Natural killer cell (primary cell): ENCODE results near the gene ARHGEF4. TPM values are rescaled to one million over a fixed set of nuclear protein-coding genes. Genes with fewer than 3 reads are reported as not detected.

Experiments
- ATAC-seq, 3 donors: fragments of 150-1000 bp in 2 of 3; fragments of 200-7000 bp in 1 of 3; cut with Tn5 transposase; 1 replicate in 1 of 3; 2 replicates in 2 of 3; pipeline ENCODE4 v1.10.0; 2021; ENCODE audit warnings: mild to moderate bottlenecking in 2 of 3, moderate library complexity in 2 of 3
- DNase-seq, 2 donors: peaks; one replicate each; pipeline versions ENCODE4 v3.0.0 to v3.0.0-alpha.2; 2013 to 2021; ENCODE audit warnings: mixed read lengths in 1 of 2
- H3K27ac ChIP-seq: one replicate; pipeline ENCODE4 v1.5.1; 2013; ENCODE audit warnings: mild to moderate bottlenecking, low read length
- H3K27me3 ChIP-seq: one replicate; pipeline ENCODE4 v1.6.1; 2013; ENCODE audit warnings: low read length; ENCODE audit not compliant: control insufficient read depth, insufficient read depth
- H3K36me3 ChIP-seq: one replicate; pipeline ENCODE4 v1.6.1; 2013; ENCODE audit warnings: low read length; ENCODE audit not compliant: control insufficient read depth, insufficient read depth
- H3K4me1 ChIP-seq: one replicate; pipeline ENCODE4 v1.6.1; 2013; ENCODE audit warnings: low read length; ENCODE audit not compliant: control insufficient read depth, insufficient read depth
- H3K4me3 ChIP-seq: one replicate; pipeline ENCODE4 v1.5.1; 2013; ENCODE audit warnings: low read length
- H3K9me3 ChIP-seq: one replicate; pipeline ENCODE4 v1.6.1; 2013; ENCODE audit warnings: low read length; ENCODE audit not compliant: control insufficient read depth, insufficient read depth
- H3K27ac Mint-ChIP-seq, 2 donors: one replicate each; pipeline ENCODE4 v1.8.0; 2022; ENCODE audit warnings: mild to moderate bottlenecking in 2 of 2, mixed read lengths in 2 of 2, moderate library complexity in 1 of 2
- H3K27me3 Mint-ChIP-seq, 2 donors: one replicate each; pipeline ENCODE4 v1.8.0; 2022; ENCODE audit warnings: low read depth in 2 of 2, mixed read lengths in 2 of 2
- H3K36me3 Mint-ChIP-seq: one replicate; pipeline ENCODE4 v1.8.0; 2022; ENCODE audit warnings: mixed read lengths
- H3K4me1 Mint-ChIP-seq, 2 donors: one replicate each; pipeline ENCODE4 v1.8.0; 2022; ENCODE audit warnings: mixed read lengths in 2 of 2
- H3K4me3 Mint-ChIP-seq: one replicate; pipeline ENCODE4 v1.8.0; 2022; ENCODE audit warnings: mild to moderate bottlenecking, moderate library complexity, mixed read lengths
- H3K9me3 Mint-ChIP-seq, 2 donors: one replicate each; pipeline ENCODE4 v1.8.0; 2022; ENCODE audit warnings: mixed read lengths in 2 of 2
- WGBS: methylation state at CpG from one replicate; pipeline ENCODE4 v1.1.7; 2013; ENCODE audit warnings: missing lambda C conversion rate; ENCODE audit not compliant: insufficient coverage; 5-methylcytosine and 5-hydroxymethylcytosine counted together
- intact Hi-C: fragments of 100-400 bp; cut with micrococcal nuclease; formaldehyde crosslinking; loops from one replicate; pipeline ENCODE4 v1.14.2; 2022
- total RNA-seq, 4 donors: library from RNA; stranded (reverse); fragments of 120-200 nt in 1 of 4; gene quantifications; one replicate each; pipeline versions ENCODE4 v1.2.3 to v1.2.4, GENCODE V29; 2013 to 2022
- TF ChIP-seq, protein P1 (sequence below): fragments of 200-600 bp; IDR thresholded peaks from one replicate; pipeline ENCODE4 v1.8.0; 2022; ENCODE audit warnings: antibody characterized with exemption

The ARHGEF4 gene
- total RNA-seq, 3 donors from 2014 or later (not counting 1 experiment from before 2014, with no cell fraction given): 0.11 TPM; not detected in 2

GRCh38 chr2:130790804-130791616 lies 45.7 kb upstream of the ARHGEF4 start:
- no peak overlapping the region for H3K4me3 Mint-ChIP-seq
- no peaks in the 10 kb centered on the region for H3K36me3 Mint-ChIP-seq
- Histone ChIP-seq H3K9me3 (no peaks in the 10 kb centered on the region), H3K27ac (no peak overlapping the region), H3K4me3 (no peak overlapping the region), H3K36me3 (no peaks in the 10 kb centered on the region), H3K27me3 (no peaks in the 10 kb centered on the region), H3K4me1 (peaks cover 22% of the 10 kb centered on the region)
- intact Hi-C loops: loop anchor here (10.0 kb wide), 1 partner anchor 314 kb away; the partner anchor contains the start of gene PLEKHB2
- TF ChIP-seq, protein P1, sequence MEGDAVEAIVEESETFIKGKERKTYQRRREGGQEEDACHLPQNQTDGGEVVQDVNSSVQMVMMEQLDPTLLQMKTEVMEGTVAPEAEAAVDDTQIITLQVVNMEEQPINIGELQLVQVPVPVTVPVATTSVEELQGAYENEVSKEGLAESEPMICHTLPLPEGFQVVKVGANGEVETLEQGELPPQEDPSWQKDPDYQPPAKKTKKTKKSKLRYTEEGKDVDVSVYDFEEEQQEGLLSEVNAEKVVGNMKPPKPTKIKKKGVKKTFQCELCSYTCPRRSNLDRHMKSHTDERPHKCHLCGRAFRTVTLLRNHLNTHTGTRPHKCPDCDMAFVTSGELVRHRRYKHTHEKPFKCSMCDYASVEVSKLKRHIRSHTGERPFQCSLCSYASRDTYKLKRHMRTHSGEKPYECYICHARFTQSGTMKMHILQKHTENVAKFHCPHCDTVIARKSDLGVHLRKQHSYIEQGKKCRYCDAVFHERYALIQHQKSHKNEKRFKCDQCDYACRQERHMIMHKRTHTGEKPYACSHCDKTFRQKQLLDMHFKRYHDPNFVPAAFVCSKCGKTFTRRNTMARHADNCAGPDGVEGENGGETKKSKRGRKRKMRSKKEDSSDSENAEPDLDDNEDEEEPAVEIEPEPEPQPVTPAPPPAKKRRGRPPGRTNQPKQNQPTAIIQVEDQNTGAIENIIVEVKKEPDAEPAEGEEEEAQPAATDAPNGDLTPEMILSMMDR: no peak
- ATAC-seq: no peak
- WGBS: 90% methylated on average over 9 of the region's 9 CpGs
- no peaks in the 10 kb centered on the region for H3K27me3 Mint-ChIP-seq
- H3K4me1 Mint-ChIP-seq: peaks cover 36 to 42% of the 10 kb centered on the region in 2 donors
- no peak overlapping the region for H3K27ac Mint-ChIP-seq
- no peak for DNase-seq
- no peaks in the 10 kb centered on the region for H3K9me3 Mint-ChIP-seq

DNA sequence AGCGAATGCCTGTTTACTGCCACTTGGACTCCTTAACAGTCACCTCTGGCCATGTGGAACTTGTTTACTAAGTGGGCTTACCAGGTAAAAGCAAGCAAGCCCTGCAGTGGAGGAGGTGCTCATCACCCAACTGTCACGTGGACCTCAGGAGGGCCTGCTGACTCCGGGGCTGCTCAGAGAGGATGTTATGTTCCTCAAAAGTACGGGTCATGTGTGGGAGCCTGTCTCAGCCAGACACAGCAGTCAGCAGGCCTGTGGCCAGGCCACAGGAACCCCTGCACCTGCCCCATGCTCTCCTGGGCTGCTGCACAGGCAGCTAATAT lies 45.1 kb upstream of the ARHGEF4 start:
- H3K9me3 ChIP-seq: no peaks in the 10 kb centered on the region
- Mint-ChIP-seq H3K27me3 (no peaks in the 10 kb centered on the region), H3K4me1 (peaks cover 42 to 47% of the 10 kb centered on the region in 2 donors), H3K4me3 (no peak overlapping the region), H3K9me3 (no peaks in the 10 kb centered on the region), H3K36me3 (no peaks in the 10 kb centered on the region), H3K27ac (no peak overlapping the region)
- H3K4me1 ChIP-seq: peaks cover 27% of the 10 kb centered on the region
- TF ChIP-seq, protein P1: no peak
- no peak for DNase-seq
- intact Hi-C loops: loop anchor here (10.0 kb wide), 1 partner anchor 313 kb away; the partner anchor contains the start of gene PLEKHB2
- no peaks in the 10 kb centered on the region for H3K36me3 ChIP-seq
- no peaks in the 10 kb centered on the region for H3K27me3 ChIP-seq
- no peak overlapping the region for H3K27ac ChIP-seq
- 29% methylated on average over 4 of the region's 4 CpGs for WGBS
- no peak overlapping the region for H3K4me3 ChIP-seq
- no peak for ATAC-seq

DNA sequence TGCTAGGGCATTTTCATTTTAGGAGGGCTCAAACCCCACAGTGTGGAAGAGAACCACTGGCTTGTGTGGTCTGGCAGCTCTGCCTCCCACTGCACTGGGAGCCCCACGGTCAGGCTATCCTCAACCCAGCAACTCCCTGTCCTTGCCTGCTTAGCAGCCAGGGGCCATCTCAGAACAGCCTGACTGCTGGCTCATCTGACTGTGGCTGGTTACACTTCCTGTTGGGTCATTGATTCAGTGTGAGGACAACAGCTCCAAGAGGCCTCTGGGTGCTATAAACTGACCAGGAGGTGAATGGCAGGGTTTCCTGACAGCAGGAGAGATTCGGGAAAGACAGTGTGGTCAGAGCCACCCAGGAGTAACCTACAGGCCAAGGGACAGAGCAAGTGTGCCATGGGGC lies 41.3 kb upstream of the ARHGEF4 start:
- peak overlapping the region; percentile 53 for H3K27ac ChIP-seq
- Mint-ChIP-seq H3K9me3 (no peaks in the 10 kb centered on the region), H3K4me1 (peaks cover 43 to 59% of the 10 kb centered on the region in 2 donors), H3K4me3 (peak overlapping the region; percentile 85), H3K36me3 (no peaks in the 10 kb centered on the region), H3K27me3 (no peaks in the 10 kb centered on the region), H3K27ac (peak overlapping the region; percentile 84 to 95)
- H3K4me3 ChIP-seq: no peak overlapping the region
- ATAC-seq (no peak), DNase-seq (no peak)
- H3K9me3 ChIP-seq: no peaks in the 10 kb centered on the region
- WGBS: 29% methylated on average over 2 of the region's 2 CpGs
- H3K27me3 ChIP-seq: no peaks in the 10 kb centered on the region
- H3K36me3 ChIP-seq: no peaks in the 10 kb centered on the region
- TF ChIP-seq, protein P1: no peak
- peaks cover 47% of the 10 kb centered on the region for H3K4me1 ChIP-seq
- intact Hi-C loops: loop anchor here (10.0 kb wide), 1 partner anchor 309 kb away; the partner anchor contains the start of gene PLEKHB2
